Loucy (cell line): ENCODE results near the gene ULK3.

Experiments used
- CTCF ChIP-seq: fragments of 200-600 bp; sonication (generic); conservative IDR thresholded peaks from 2 replicates; pipeline ENCODE4 v1.5.1; 2014; ENCODE audit warnings: mild to moderate bottlenecking, antibody characterized with exemption, low read length
- EZH2phosphoT487 ChIP-seq: fragments of 200-600 bp; IDR thresholded peaks from 2 replicates; pipeline ENCODE4 v1.6.1; 2018; ENCODE audit warnings: antibody characterized with exemption, mild to moderate bottlenecking, moderate library complexity, borderline replicate concordance

- TF ChIP-seq CTCF: no peak
- no peak for TF ChIP-seq EZH2phosphoT487
Observed at GRCh38 chr15:74854453-74855022, 11.6 kb upstream of the ULK3 start.
